GM12891 (cell line): Measurements from ENCODE around the gene SLC24A3.

Experiments used
- PAX5 ChIP-seq: IDR thresholded peaks from 2 replicates; pipeline ENCODE4 v1.6.1; 2011; ENCODE audit warnings: low read length, moderate library complexity, mild to moderate bottlenecking; ENCODE audit not compliant: insufficient read depth, severe bottlenecking
- POLR2A ChIP-seq: IDR thresholded peaks from 2 replicates; pipeline ENCODE4 v1.6.1; 2011; ENCODE audit warnings: low read depth, low read length, control low read depth
- POLR2AphosphoS5 ChIP-seq: IDR thresholded peaks from 2 replicates; pipeline ENCODE4 v1.6.1; 2011; ENCODE audit warnings: low read depth, low read length, control low read depth
- POU2F2 ChIP-seq: IDR thresholded peaks from 2 replicates; pipeline ENCODE4 v1.6.1; 2011; ENCODE audit warnings: low read depth, mild to moderate bottlenecking, control low read depth, low read length, moderate library complexity
- SPI1 ChIP-seq: IDR thresholded peaks from 2 replicates; pipeline ENCODE4 v1.6.1; 2011; ENCODE audit warnings: low read depth, low read length, control low read depth
- TAF1 ChIP-seq: IDR thresholded peaks from 2 replicates; pipeline ENCODE4 v1.6.1; 2011; ENCODE audit warnings: low read depth, low read length, control low read depth

GRCh38 chr20:19231359-19232035 lies 19.1 kb downstream of the SLC24A3 start:
- TF ChIP-seq POLR2A = no peak
- no peak for TF ChIP-seq POLR2AphosphoS5
- TF ChIP-seq PAX5 = no peak
- no peak for TF ChIP-seq POU2F2
- no peak for TF ChIP-seq SPI1
- TF ChIP-seq TAF1 = no peak
